Stimulated activated CD4-positive, alpha-beta T cell treated with anti-CD3 and anti-CD28 coated beads, Interleukin-4, amount 100 ng/mL, for 24 hours (primary cell): ENCODE results near the gene INTS7.
"Not testable (repeated sequence)": the region's sequence is repeated elsewhere in the genome, so short reads cannot be mapped to it uniquely, and the experiment has no call there.

Experiments
- DNase-seq: peaks from one replicate; pipeline ENCODE4 v3.0.0-alpha.2; 2020

Gene INTS7

GRCh38 chr1:212034516-212035122, 738 bp downstream of the INTS7 start:
- DNase-seq, result no peak

- no peak for DNase-seq
Measured at GRCh38 chr1:212030936-212031528, 4.3 kb downstream of the INTS7 start.

GRCh38 chr1:212027727-212028126, 7.6 kb downstream of the INTS7 start:
- DNase-seq, result not testable (repeated sequence)

- no peak for DNase-seq
Measured at GRCh38 chr1:212024469-212025149, 10.7 kb downstream of the INTS7 start.

- not testable (repeated sequence) for DNase-seq
Measured at GRCh38 chr1:212022908-212023307, 12.4 kb downstream of the INTS7 start.

GRCh38 chr1:212021563-212021962, 13.8 kb downstream of the INTS7 start:
- no peak for DNase-seq

GRCh38 chr1:212020975-212021374, 14.4 kb downstream of the INTS7 start:
- no peak for DNase-seq

GRCh38 chr1:212013672-212014071, 21.7 kb downstream of the INTS7 start:
- no peak for DNase-seq

GRCh38 chr1:212012034-212012740, 23.2 kb downstream of the INTS7 start:
- DNase-seq, result peak; percentile 75

- no peak for DNase-seq
Measured at GRCh38 chr1:212010004-212010403, 25.4 kb downstream of the INTS7 start.

GRCh38 chr1:212009561-212009960, 25.8 kb downstream of the INTS7 start:
- DNase-seq, result no peak

- DNase-seq, result no peak
Measured at GRCh38 chr1:212007886-212008285, 27.5 kb downstream of the INTS7 start.

- DNase-seq, result no peak
Measured at GRCh38 chr1:212007178-212007577, 28.2 kb downstream of the INTS7 start.

GRCh38 chr1:212004895-212005608, 30.3 kb downstream of the INTS7 start:
- DNase-seq, result no peak

- no peak for DNase-seq
Measured at GRCh38 chr1:212002536-212002935, 32.8 kb downstream of the INTS7 start.

- DNase-seq, result not testable (repeated sequence)
Measured at GRCh38 chr1:211997426-211997825, 37.9 kb downstream of the INTS7 start.

- DNase-seq, result no peak
Measured at GRCh38 chr1:211991695-211992094, 43.7 kb downstream of the INTS7 start.

GRCh38 chr1:211986628-211987254, 48.6 kb downstream of the INTS7 start:
- no peak for DNase-seq

GRCh38 chr1:211985556-211986264, 49.6 kb downstream of the INTS7 start:
- no peak for DNase-seq

- no peak for DNase-seq
Measured at GRCh38 chr1:211978596-211978995, 56.8 kb downstream of the INTS7 start.

GRCh38 chr1:211975152-211975941, 60.0 kb downstream of the INTS7 start:
- DNase-seq, result no peak
